Thyroid gland (tissue), 4 donors: Measurements from ENCODE around the gene CCL13. TPM values are rescaled to one million over a fixed set of nuclear protein-coding genes. Genes with fewer than 3 reads are reported as not detected.

Source experiments
- DNase-seq, 2 donors: peaks; one replicate each; pipeline ENCODE4 v3.0.0-alpha.2; 2019
- H3K27ac ChIP-seq, 3 donors: fragments of 200-600 bp; sonication (generic); 1 replicate in 2 of 3; 2 replicates in 1 of 3; pipeline ENCODE4 v1.5.1; 2016 to 2019; ENCODE audit warnings: mild to moderate bottlenecking in 1 of 3, moderate library complexity in 1 of 3
- H3K27me3 ChIP-seq: fragments of 200-600 bp; sonication (generic); one replicate; pipeline ENCODE4 v1.5.1; 2019
- H3K36me3 ChIP-seq, 2 donors: fragments of 200-600 bp; sonication (generic); one replicate each; pipeline ENCODE4 v1.5.1; 2016 to 2019
- H3K4me1 ChIP-seq, 2 donors: fragments of 200-600 bp; sonication (generic); one replicate each; pipeline ENCODE4 v1.5.1; 2017 to 2019
- H3K4me3 ChIP-seq, 3 donors: fragments of 200-600 bp; sonication (generic); replicated peaks in 1 of 3; 1 replicate in 2 of 3; 2 replicates in 1 of 3; pipeline ENCODE4 v1.5.1; 2016; ENCODE audit warnings: mild to moderate bottlenecking in 1 of 3
- H3K9me3 ChIP-seq: fragments of 200-600 bp; sonication (generic); one replicate; pipeline ENCODE4 v1.5.1; 2017
- CTCF ChIP-seq, 6 experiments: fragments of 200-600 bp in 3 of 6; fragments of 450-650 bp in 3 of 6; sonication (generic) in 3 of 6; IDR thresholded peaks; one replicate each; pipeline ENCODE4 v1.5.1; 2016 to 2019; ENCODE audit warnings: antibody characterized with exemption in 6 of 6, mild to moderate bottlenecking in 2 of 6, inconsistent platforms in 1 of 6, moderate library complexity in 1 of 6
- POLR2A ChIP-seq, 2 donors: fragments of 450-650 bp; IDR thresholded peaks; one replicate each; pipeline ENCODE4 v1.6.1; 2017; ENCODE audit warnings: antibody characterized with exemption in 2 of 2, mild to moderate bottlenecking in 2 of 2, moderate library complexity in 1 of 2
- WGBS, 2 donors: methylation state at CpG; one replicate each; pipeline ENCODE4 v1.1.5; 2017; 5-methylcytosine and 5-hydroxymethylcytosine counted together
- intact Hi-C: fragments of 100-400 bp; cut with DNase I; formaldehyde crosslinking; loops from one replicate; pipeline ENCODE4 v1.15.1; 2023
- total RNA-seq, 4 donors: library from RNA; depleted of rRNA; stranded (reverse); fragments of >200 nt; gene quantifications; one replicate each; pipeline ENCODE4 v1.2.3, GENCODE V29; 2016

Gene CCL13
- total RNA-seq, 4 donors from 2014 or later, result 1.2 to 3.2 (median 1.6) TPM

- Histone ChIP-seq H3K9me3 (no peaks in the 10 kb centered on the region), H3K27me3 (no peaks in the 10 kb centered on the region), H3K4me1 (no peaks in the 10 kb centered on the region), H3K27ac (no peak overlapping the region), H3K4me3 (no peak overlapping the region), H3K36me3 (no peaks in the 10 kb centered on the region)
- 54 to 61% methylated on average over 4 of the region's 4 CpGs for WGBS, 2 donors
- no peak for TF ChIP-seq CTCF (IDR thresholded peaks at IDR 0.05)
- TF ChIP-seq POLR2A (IDR thresholded peaks at IDR 0.05), result no peak
- intact Hi-C loops, result no loop called here
- DNase-seq, result no peak
These were observed 12.7 kb downstream of the CCL13 start for GRCh38 chr17:34368946-34369500.

GRCh38 chr17:34369571-34369970 lies 13.3 kb downstream of the CCL13 start:
- Histone ChIP-seq H3K4me1 (no peaks in the 10 kb centered on the region), H3K9me3 (no peaks in the 10 kb centered on the region), H3K27ac (no peak overlapping the region), H3K36me3 (no peaks in the 10 kb centered on the region), H3K27me3 (no peaks in the 10 kb centered on the region), H3K4me3 (no peak overlapping the region)
- DNase-seq, result no peak
- WGBS, 2 donors, result 86% methylated on average over 3 of the region's 3 CpGs; no CpG with 5 or more reads in 1 of the 2 donors
- TF ChIP-seq POLR2A (IDR thresholded peaks at IDR 0.05) (no peak), CTCF (IDR thresholded peaks at IDR 0.05) (no peak)
- intact Hi-C loops, result no loop called here

- Histone ChIP-seq H3K4me3 (no peak overlapping the region), H3K36me3 (no peaks in the 10 kb centered on the region), H3K27me3 (no peaks in the 10 kb centered on the region), H3K4me1 (no peaks in the 10 kb centered on the region), H3K9me3 (no peaks in the 10 kb centered on the region), H3K27ac (no peak overlapping the region)
- TF ChIP-seq CTCF (IDR thresholded peaks at IDR 0.05) (no peak), POLR2A (IDR thresholded peaks at IDR 0.05) (no peak)
- no peak for DNase-seq
- 92 to 95% methylated on average over 5 of the region's 5 CpGs for WGBS, 2 donors
- intact Hi-C loops, result no loop called here
These were observed 14.2 kb downstream of the CCL13 start for GRCh38 chr17:34370376-34370996.

GRCh38 chr17:34370997-34371395 lies 14.7 kb downstream of the CCL13 start:
- Histone ChIP-seq H3K4me1 (no peaks in the 10 kb centered on the region), H3K27ac (no peak overlapping the region), H3K9me3 (no peaks in the 10 kb centered on the region), H3K4me3 (no peak overlapping the region), H3K36me3 (no peaks in the 10 kb centered on the region), H3K27me3 (no peaks in the 10 kb centered on the region)
- TF ChIP-seq POLR2A (IDR thresholded peaks at IDR 0.05), result no peak
- no peak for TF ChIP-seq CTCF (IDR thresholded peaks at IDR 0.05)
- 61 to 73% methylated on average over 3 of the region's 3 CpGs for WGBS, 2 donors
- intact Hi-C loops, result no loop called here
- no peak for DNase-seq

GRCh38 chr17:34371405-34372100 lies 15.3 kb downstream of the CCL13 start:
- Histone ChIP-seq H3K4me3 (no peak overlapping the region), H3K36me3 (no peaks in the 10 kb centered on the region), H3K9me3 (no peaks in the 10 kb centered on the region), H3K4me1 (no peaks in the 10 kb centered on the region), H3K27ac (no peak overlapping the region), H3K27me3 (no peaks in the 10 kb centered on the region)
- intact Hi-C loops, result no loop called here
- 97 to 99% methylated on average over 3 of the region's 3 CpGs for WGBS, 2 donors
- no peak for DNase-seq
- no peak for TF ChIP-seq CTCF (IDR thresholded peaks at IDR 0.05)
- TF ChIP-seq POLR2A (IDR thresholded peaks at IDR 0.05), result no peak
